Ovary (tissue), 3 donors: ENCODE measurements around the gene EOLA2.
"Not testable (repeated sequence)": the region's sequence is repeated elsewhere in the genome, so short reads cannot be mapped to it uniquely, and the experiment has no call there.

Source experiments
- EP300 ChIP-seq: sonication (generic); formaldehyde crosslinking; IDR thresholded peaks from one replicate; pipeline ENCODE4 v1.6.1; 2017; ENCODE audit warnings: antibody characterized with exemption
- POLR2A ChIP-seq: fragments of 450-650 bp; IDR thresholded peaks from one replicate; pipeline ENCODE4 v1.6.1; 2017; ENCODE audit warnings: antibody characterized with exemption, mild to moderate bottlenecking, moderate library complexity
- TF ChIP-seq, protein P1 (sequence below), 3 donors: fragments of 450-650 bp in 2 of 3; fragments of 200-600 bp in 1 of 3; IDR thresholded peaks; one replicate each; pipeline versions ENCODE4 v1.5.1 to v1.8.0; 2016 to 2022; ENCODE audit warnings: antibody characterized with exemption in 3 of 3, mild to moderate bottlenecking in 1 of 3
- donor health status: DM: no; HTN: no; CAD: no.

DNA sequence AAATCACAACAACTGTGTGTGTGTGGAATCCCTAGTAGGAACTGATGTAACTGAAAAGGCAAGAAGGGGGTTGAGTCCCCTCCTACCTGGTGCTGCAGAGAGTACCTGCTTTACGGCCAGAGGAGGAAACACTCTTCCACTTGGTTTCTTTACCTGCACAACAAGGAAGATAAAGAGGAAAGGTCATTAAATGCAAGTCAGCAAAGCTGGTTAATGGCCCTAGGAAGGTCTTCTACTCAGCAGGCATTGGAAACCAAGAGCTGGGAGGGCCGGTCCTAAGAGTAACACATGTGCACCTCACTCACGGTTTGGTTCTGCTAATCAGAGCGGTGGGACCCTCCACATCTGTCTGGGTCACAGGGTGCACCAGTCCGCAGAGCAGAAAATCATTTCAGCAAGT is 963 bp downstream of the EOLA2 start:
- TF ChIP-seq, protein P1, sequence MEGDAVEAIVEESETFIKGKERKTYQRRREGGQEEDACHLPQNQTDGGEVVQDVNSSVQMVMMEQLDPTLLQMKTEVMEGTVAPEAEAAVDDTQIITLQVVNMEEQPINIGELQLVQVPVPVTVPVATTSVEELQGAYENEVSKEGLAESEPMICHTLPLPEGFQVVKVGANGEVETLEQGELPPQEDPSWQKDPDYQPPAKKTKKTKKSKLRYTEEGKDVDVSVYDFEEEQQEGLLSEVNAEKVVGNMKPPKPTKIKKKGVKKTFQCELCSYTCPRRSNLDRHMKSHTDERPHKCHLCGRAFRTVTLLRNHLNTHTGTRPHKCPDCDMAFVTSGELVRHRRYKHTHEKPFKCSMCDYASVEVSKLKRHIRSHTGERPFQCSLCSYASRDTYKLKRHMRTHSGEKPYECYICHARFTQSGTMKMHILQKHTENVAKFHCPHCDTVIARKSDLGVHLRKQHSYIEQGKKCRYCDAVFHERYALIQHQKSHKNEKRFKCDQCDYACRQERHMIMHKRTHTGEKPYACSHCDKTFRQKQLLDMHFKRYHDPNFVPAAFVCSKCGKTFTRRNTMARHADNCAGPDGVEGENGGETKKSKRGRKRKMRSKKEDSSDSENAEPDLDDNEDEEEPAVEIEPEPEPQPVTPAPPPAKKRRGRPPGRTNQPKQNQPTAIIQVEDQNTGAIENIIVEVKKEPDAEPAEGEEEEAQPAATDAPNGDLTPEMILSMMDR (IDR thresholded peaks at IDR 0.05): not testable (repeated sequence)
- not testable (repeated sequence) for TF ChIP-seq POLR2A, EP300
